Esophagus (tissue), 2 donors: ENCODE data around the gene TRAPPC1. TPM values are rescaled to one million over a fixed set of nuclear protein-coding genes. Genes with fewer than 3 reads are reported as not detected.

Experiments used
- H3K27ac ChIP-seq, 2 donors: one replicate each; pipeline ENCODE4 v1.5.1; 2013; ENCODE audit warnings: low read depth in 2 of 2, mild to moderate bottlenecking in 2 of 2, inconsistent platforms in 1 of 2, low read length in 1 of 2, moderate library complexity in 1 of 2
- H3K27me3 ChIP-seq, 2 donors: one replicate each; pipeline ENCODE4 v1.6.1; 2013; ENCODE audit warnings: low read length in 2 of 2, control low read depth in 1 of 2, mild to moderate bottlenecking in 1 of 2; ENCODE audit not compliant: insufficient read depth in 2 of 2, control insufficient read depth in 1 of 2
- H3K36me3 ChIP-seq, 2 donors: one replicate each; pipeline ENCODE4 v1.6.1; 2013; ENCODE audit warnings: low read length in 1 of 2; ENCODE audit not compliant: control insufficient read depth in 2 of 2, insufficient read depth in 2 of 2
- H3K4me1 ChIP-seq, 2 donors: one replicate each; pipeline ENCODE4 v1.6.1; 2013; ENCODE audit warnings: low read length in 1 of 2; ENCODE audit not compliant: control insufficient read depth in 2 of 2, insufficient read depth in 2 of 2
- H3K4me3 ChIP-seq, 2 donors: one replicate each; pipeline ENCODE4 v1.5.1; 2013; ENCODE audit warnings: low read length in 2 of 2, mild to moderate bottlenecking in 2 of 2, low read depth in 1 of 2, moderate library complexity in 1 of 2
- H3K9me3 ChIP-seq, 2 donors: one replicate each; pipeline ENCODE4 v1.6.1; 2013; ENCODE audit warnings: mild to moderate bottlenecking in 2 of 2, low read depth in 1 of 2, low read length in 1 of 2, moderate library complexity in 1 of 2; ENCODE audit not compliant: control insufficient read depth in 2 of 2, insufficient read depth in 1 of 2
- WGBS, 2 donors: extraction: QIAGEN DNeasy Blood & Tissue Kit; methylation state at CpG; one replicate each; pipeline ENCODE4 v1.1.7; 2013; 5-methylcytosine and 5-hydroxymethylcytosine counted together
- polyA plus RNA-seq, 2 donors: library from polyadenylated mRNA; stranded (reverse); fragments of 200-250 nt; gene quantifications; one replicate each; pipeline ENCODE4 v1.2.3, GENCODE V29; 2013
- donor health status: healthy with polysubstance abuse.
- donor health status: Bipolar disorder and iron deficiency.

The TRAPPC1 gene
- polyA plus RNA-seq, 2 donors: 95.9 to 125 TPM

DNA sequence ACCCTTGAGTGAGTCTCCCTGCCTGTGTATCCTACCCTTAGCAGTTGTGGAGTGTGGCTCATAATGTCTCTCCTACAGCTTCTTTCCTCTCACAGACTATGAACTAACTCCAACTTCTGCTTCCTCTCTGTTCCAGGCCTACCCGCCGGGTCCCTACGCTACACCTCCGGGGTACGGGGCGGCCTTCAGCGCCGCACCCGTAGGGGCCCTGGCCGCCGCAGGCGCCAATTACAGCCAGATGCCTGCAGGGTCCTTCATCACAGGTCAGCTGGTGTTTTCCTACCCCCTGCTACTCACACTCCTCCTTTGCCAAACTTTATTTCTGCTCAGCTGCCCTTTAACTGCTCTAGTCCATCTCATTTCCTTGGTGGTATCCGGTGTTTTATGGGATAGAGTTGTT lies 21.0 kb downstream of the TRAPPC1 start:
- H3K36me3 ChIP-seq: peaks cover 11 to 46% of the 10 kb centered on the region in 2 donors

DNA sequence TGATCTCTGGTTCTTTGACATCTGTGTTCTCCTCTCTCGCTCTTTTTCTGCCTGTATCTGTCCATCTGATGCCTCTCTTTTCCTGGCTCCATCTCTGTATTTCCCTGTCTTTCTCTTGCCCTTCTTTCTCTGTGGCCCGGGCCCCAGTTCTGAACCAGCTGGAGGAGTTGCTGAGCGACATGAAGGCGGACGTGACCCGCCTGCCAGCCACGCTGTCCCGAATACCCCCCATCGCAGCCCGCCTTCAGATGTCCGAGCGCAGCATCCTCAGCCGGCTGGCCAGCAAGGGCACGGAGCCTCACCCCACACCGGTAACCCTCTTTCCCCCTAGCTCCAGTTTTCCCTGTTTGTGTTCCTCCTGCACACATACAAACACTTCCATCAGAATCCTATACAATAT lies 21.5 kb downstream of the TRAPPC1 start:
- 92 to 97% methylated on average over 13 to 15 of the region's 15 CpGs for WGBS, 2 donors
- Histone ChIP-seq H3K9me3 (no peaks in the 10 kb centered on the region), H3K27ac (no peak overlapping the region), H3K27me3 (no peaks in the 10 kb centered on the region), H3K4me1 (peaks cover 0 to 3% of the 10 kb centered on the region in 2 donors), H3K4me3 (no peak overlapping the region), H3K36me3 (peaks cover 11 to 50% of the 10 kb centered on the region in 2 donors)

More for the DNA sequence above, 21.0 kb downstream of the TRAPPC1 start:
- whole genome bisulfite sequencing, 2 donors: 87 to 92% methylated on average over 13 of the region's 13 CpGs
- Histone ChIP-seq H3K27me3 (no peaks in the 10 kb centered on the region), H3K27ac (no peak overlapping the region), H3K9me3 (no peaks in the 10 kb centered on the region), H3K4me1 (peaks cover 0 to 5% of the 10 kb centered on the region in 2 donors), H3K4me3 (no peak overlapping the region)

DNA sequence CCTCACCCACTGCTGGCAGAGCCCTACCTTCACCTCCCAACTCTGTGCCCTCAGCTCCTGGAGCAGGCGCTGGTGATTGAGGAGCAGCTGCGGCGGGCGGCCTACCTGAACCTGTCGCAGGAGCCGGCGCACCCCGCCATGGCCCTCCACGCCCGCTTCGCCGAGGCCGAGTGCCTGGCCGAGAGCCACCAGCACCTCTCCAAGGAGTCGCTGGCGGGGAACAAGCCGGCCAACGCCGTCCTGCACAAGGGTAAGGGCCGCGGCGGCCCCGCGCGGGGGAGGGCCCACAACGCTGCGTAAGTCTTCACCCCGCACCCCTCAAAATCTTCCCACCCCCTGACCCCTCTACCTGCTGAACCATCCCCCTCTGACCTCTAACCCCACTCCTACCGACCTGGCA lies 22.7 kb downstream of the TRAPPC1 start:
- Histone ChIP-seq H3K4me1 (no peaks in the 10 kb centered on the region), H3K4me3 (no peak overlapping the region), H3K36me3 (peaks cover 13 to 59% of the 10 kb centered on the region in 2 donors), H3K9me3 (no peaks in the 10 kb centered on the region), H3K27me3 (no peaks in the 10 kb centered on the region), H3K27ac (no peak overlapping the region)
- 91% methylated on average over 20 to 29 of the region's 29 CpGs for WGBS, 2 donors

DNA sequence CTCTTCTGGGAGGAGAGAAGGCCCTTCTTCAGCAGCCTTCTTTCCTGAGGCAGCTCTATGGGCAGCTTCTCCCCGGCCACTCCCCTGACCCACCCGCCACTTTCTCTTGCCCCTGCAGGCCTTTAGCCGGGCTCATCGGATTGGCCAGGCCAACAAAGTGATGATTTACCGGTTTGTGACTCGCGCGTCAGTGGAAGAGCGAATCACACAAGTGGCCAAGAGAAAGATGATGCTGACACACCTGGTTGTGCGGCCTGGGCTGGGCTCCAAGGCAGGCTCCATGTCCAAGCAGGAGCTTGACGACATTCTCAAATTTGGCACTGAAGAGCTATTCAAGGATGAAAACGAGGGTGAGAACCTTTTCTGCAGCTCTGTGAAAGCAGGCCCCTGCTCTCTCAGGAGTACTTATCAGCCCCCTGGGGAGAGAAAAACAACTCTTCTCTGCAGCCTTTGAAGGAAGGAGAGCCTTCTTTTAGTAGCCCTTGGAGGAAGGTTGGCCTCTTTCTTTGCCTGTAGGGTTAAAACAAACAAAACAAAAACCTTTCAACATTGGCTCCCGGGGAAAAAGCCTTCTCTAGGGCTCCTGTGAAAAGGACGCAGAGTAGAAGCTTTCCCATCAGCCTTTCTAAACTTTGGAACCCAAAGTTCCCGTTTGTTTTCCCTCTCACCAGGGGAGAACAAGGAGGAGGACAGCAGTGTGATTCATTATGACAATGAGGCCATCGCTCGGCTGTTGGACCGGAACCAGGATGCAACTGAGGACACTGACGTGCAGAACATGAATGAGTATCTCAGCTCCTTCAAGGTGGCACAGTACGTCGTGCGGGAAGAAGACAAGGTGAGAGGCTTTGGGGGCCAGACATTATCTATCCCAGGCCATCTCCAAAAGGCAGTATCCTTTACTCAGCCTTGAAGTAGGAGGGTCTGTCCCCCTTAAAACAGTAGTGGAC lies 28.3 kb downstream of the TRAPPC1 start:
- 62 to 71% methylated on average over 22 of the region's 22 CpGs for WGBS, 2 donors
- H3K36me3 ChIP-seq: peaks cover 30 to 68% of the 10 kb centered on the region in 2 donors

DNA sequence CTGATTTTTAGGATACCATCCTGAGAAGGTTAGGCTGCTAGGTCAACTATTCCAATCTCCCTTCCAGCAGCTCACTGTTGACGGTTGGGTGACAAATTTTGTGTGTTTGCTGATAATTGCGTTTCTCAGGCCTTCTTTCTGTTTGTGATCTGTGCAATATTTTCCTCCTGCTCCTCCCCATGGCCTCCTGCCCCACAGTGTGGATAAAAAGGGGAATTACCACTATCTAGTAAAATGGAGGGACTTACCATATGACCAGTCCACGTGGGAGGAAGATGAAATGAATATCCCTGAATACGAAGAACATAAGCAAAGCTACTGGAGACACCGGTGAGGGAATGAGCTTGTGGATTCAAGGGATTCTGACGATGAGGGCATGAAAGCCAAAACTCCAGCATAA lies 34.0 kb downstream of the TRAPPC1 start:
- Histone ChIP-seq H3K36me3 (peaks cover 14 to 51% of the 10 kb centered on the region in 2 donors), H3K27ac (no peak overlapping the region), H3K4me3 (no peak overlapping the region), H3K9me3 (no peaks in the 10 kb centered on the region), H3K27me3 (no peaks in the 10 kb centered on the region), H3K4me1 (no peaks in the 10 kb centered on the region)
- 42 to 49% methylated on average over 6 of the region's 6 CpGs for WGBS, 2 donors

More for the DNA sequence above, 28.3 kb downstream of the TRAPPC1 start:
- H3K9me3 ChIP-seq: no peaks in the 10 kb centered on the region
- no peak overlapping the region for H3K4me3 ChIP-seq
- H3K4me1 ChIP-seq: no peaks in the 10 kb centered on the region
- H3K27me3 ChIP-seq: no peaks in the 10 kb centered on the region
- H3K27ac ChIP-seq: no peak overlapping the region

DNA sequence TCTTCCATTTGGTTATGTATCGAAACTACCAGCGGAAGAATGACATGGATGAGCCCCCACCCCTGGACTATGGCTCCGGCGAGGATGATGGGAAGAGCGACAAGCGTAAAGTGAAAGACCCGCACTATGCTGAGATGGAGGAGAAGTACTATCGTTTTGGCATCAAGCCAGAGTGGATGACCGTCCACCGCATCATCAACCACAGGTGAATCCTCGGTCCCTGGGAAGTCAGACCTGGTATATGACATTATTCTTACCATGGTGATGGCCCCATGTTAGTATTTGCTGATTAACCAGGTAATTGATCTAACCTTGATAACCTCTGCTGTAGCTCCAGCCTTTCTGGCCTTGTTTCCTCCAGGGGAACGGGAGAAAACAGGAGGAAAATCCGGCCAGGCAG lies 34.7 kb downstream of the TRAPPC1 start:
- no peak overlapping the region for H3K27ac ChIP-seq
- H3K4me3 ChIP-seq: no peak overlapping the region
- H3K4me1 ChIP-seq: no peaks in the 10 kb centered on the region
- 83 to 86% methylated on average over 13 of the region's 13 CpGs for WGBS, 2 donors
- no peaks in the 10 kb centered on the region for H3K9me3 ChIP-seq
- H3K36me3 ChIP-seq: peaks cover 14 to 49% of the 10 kb centered on the region in 2 donors
- H3K27me3 ChIP-seq: no peaks in the 10 kb centered on the region

DNA sequence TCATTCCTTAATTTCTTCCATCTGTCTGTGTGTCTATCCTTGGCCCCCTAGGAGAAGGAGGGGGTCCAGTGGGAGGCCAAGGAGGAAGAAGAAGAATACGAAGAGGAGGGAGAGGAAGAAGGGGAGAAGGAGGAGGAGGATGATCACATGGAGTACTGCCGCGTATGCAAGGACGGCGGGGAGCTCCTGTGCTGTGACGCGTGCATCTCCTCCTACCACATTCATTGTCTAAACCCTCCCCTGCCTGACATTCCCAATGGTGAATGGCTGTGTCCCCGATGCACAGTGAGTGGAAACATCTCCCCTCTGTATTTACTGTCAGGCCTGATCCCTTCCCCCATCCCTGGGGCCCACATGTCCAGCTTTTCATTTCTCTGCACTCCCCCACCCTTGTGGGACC lies 36.9 kb downstream of the TRAPPC1 start:
- Histone ChIP-seq H3K4me3 (no peak overlapping the region), H3K4me1 (peaks cover 0 to under 1% of the 10 kb centered on the region in 2 donors), H3K27me3 (no peaks in the 10 kb centered on the region), H3K9me3 (no peaks in the 10 kb centered on the region), H3K27ac (no peak overlapping the region), H3K36me3 (peaks cover 9 to 44% of the 10 kb centered on the region in 2 donors)
- 85 to 86% methylated on average over 8 of the region's 8 CpGs for WGBS, 2 donors

DNA sequence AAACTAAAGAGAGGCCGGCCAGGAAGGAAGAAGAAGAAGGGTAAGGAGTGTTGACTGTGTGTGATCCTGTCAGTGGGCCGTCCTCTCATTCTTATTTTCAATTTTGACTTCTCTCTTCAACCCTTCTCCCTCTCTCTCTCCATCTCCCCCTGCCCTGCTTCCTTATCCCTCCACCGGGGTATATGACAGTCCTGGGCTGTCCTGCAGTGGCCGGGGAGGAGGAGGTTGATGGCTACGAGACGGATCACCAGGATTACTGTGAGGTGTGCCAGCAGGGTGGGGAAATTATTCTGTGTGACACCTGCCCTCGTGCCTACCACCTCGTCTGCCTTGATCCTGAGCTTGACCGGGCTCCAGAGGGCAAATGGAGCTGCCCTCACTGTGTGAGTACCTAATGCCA lies 37.5 kb downstream of the TRAPPC1 start:
- Histone ChIP-seq H3K4me3 (no peak overlapping the region), H3K36me3 (peaks cover 7 to 39% of the 10 kb centered on the region in 2 donors), H3K27me3 (no peaks in the 10 kb centered on the region), H3K27ac (no peak overlapping the region), H3K4me1 (peaks cover 4 to 6% of the 10 kb centered on the region in 2 donors), H3K9me3 (no peaks in the 10 kb centered on the region)
- WGBS, 2 donors: 87 to 90% methylated on average over 8 to 9 of the region's 9 CpGs

DNA sequence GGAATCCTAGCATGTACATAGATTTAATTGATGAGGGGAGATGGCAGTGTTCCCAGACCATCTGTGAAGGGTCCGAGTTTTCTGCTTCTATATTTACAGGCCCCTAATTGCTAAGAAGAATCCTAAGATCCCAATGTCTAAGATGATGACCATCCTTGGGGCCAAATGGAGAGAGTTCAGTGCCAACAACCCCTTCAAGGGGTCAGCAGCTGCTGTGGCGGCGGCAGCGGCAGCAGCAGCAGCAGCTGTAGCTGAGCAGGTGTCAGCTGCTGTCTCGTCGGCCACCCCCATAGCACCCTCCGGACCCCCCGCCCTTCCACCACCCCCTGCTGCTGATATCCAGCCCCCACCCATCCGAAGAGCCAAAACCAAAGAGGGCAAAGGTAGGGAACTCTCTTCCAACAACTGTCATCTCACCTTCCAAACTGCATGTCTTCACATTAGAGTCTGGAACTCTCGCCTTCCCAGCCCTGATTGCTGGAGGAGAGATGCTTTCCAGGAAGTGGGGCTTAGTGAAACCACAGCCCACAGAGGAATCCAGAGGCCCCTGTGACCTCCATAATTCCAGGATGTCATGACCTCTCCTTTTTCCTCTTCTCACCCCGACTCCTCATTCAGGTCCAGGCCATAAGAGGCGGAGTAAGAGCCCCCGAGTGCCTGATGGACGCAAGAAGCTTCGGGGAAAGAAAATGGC lies 38.4 kb downstream of the TRAPPC1 start:
- Histone ChIP-seq H3K36me3 (peaks cover 7 to 31% of the 10 kb centered on the region in 2 donors), H3K9me3 (no peaks in the 10 kb centered on the region), H3K4me1 (peaks cover 9 to 14% of the 10 kb centered on the region in 2 donors), H3K27ac (no peak overlapping the region), H3K4me3 (no peak overlapping the region), H3K27me3 (no peaks in the 10 kb centered on the region)
- WGBS, 2 donors: 79 to 83% methylated on average over 15 of the region's 15 CpGs
